Endothelial cell of umbilical vein (primary cell): Measurements from ENCODE around the gene SUGCT. TPM values are rescaled to one million over a fixed set of nuclear protein-coding genes. Genes with fewer than 3 reads are reported as not detected.

Experiments
- BruUV-seq: library from RNA; stranded (reverse); fragments of 400-500 nt; replicated peaks from 2 replicates; lab custom pipeline; 2021; lab: Mats Ljungman, UMichigan
- CTCF ChIA-PET: fragments of 300-600, 350-600 bp; sonication (Branson Sonifier 250); formaldehyde crosslinking; loops from one replicate; lab custom pipeline; 2021; ENCODE audit warnings: antibody characterized with exemption, inconsistent platforms; lab: Charles Lee
- POLR2A ChIA-PET: fragments of 300-600, 350-600 bp; sonication (Branson Sonifier 250); formaldehyde crosslinking; loops from one replicate; lab custom pipeline; 2021; ENCODE audit warnings: antibody characterized with exemption, inconsistent platforms; lab: Charles Lee
- DNase-seq: peaks from one replicate; pipeline ENCODE4 v3.0.0-alpha.2; 2011; ENCODE audit warnings: low read depth, low spot score
- FAIRE-seq: peaks from 2 replicates; lab custom pipeline; 2011; peaks lifted over from hg19 to GRCh38; lab: Jason Lieb, UNC
- H2AFZ ChIP-seq: 2 replicates; pipeline ENCODE4 v1.6.0; 2012; ENCODE audit warnings: low read depth, low read length, control low read depth, inconsistent platforms
- H3K27ac ChIP-seq: 2 replicates; pipeline ENCODE4 v1.5.1; 2011; ENCODE audit warnings: low read depth, mild to moderate bottlenecking, control low read depth, low read length, moderate library complexity; ENCODE audit not compliant: insufficient read depth
- H3K27me3 ChIP-seq, 2 experiments: 2 replicates each; pipeline versions ENCODE4 v1.6.0 to v1.6.1; 2011; ENCODE audit warnings: low read length in 2 of 2, mixed read lengths in 1 of 2; ENCODE audit not compliant: control insufficient read depth in 2 of 2, insufficient read depth in 2 of 2
- H3K36me3 ChIP-seq, 2 experiments: 2 replicates in 1 of 2; 3 replicates in 1 of 2; pipeline ENCODE4 v1.5.1; 2011; ENCODE audit warnings: low read length in 2 of 2, mild to moderate bottlenecking in 1 of 2, moderate library complexity in 1 of 2; ENCODE audit not compliant: control insufficient read depth in 2 of 2, insufficient read depth in 2 of 2; ENCODE audit errors: extremely low read depth in 1 of 2
- H3K4me1 ChIP-seq: 3 replicates; pipeline ENCODE4 v1.5.1; 2011; ENCODE audit warnings: mild to moderate bottlenecking, low read length; ENCODE audit not compliant: control insufficient read depth, insufficient read depth; ENCODE audit errors: extremely low read depth
- H3K4me2 ChIP-seq: 2 replicates; pipeline ENCODE4 v1.6.1; 2011; ENCODE audit warnings: low read length, control low read depth, mixed read lengths; ENCODE audit not compliant: insufficient read depth
- H3K4me3 ChIP-seq, 3 experiments: fragments of 200-600 bp in 1 of 3; sonication (generic), shearing (Covaris generic) in 1 of 3; replicated peaks in 1 of 3; 2 replicates each; pipeline ENCODE4 v1.5.1; 2011 to 2016; ENCODE audit warnings: control low read depth in 3 of 3, low read length in 3 of 3, mild to moderate bottlenecking in 2 of 3, inconsistent platforms in 1 of 3, low read depth in 1 of 3, moderate library complexity in 1 of 3; ENCODE audit not compliant: insufficient read depth in 1 of 3
- H3K79me2 ChIP-seq: 2 replicates; pipeline ENCODE4 v1.6.0; 2012; ENCODE audit warnings: low read length, inconsistent platforms; ENCODE audit not compliant: control insufficient read depth, insufficient read depth
- H3K9ac ChIP-seq: replicated peaks from 2 replicates; pipeline ENCODE3; 2011; ENCODE audit warnings: low read length, control low read depth; ENCODE audit not compliant: insufficient read depth; ENCODE audit errors: extremely low read depth
- H3K9me1 ChIP-seq: replicated peaks from 3 replicates; pipeline ENCODE4 v1.6.0; 2011; ENCODE audit warnings: mild to moderate bottlenecking, low read length; ENCODE audit not compliant: control insufficient read depth, insufficient read depth; ENCODE audit errors: extremely low read depth
- H3K9me3 ChIP-seq: replicated peaks from 2 replicates; pipeline ENCODE4 v1.5.1; 2012; ENCODE audit warnings: low read length, inconsistent platforms; ENCODE audit not compliant: control insufficient read depth, insufficient read depth
- H4K20me1 ChIP-seq: replicated peaks from 2 replicates; pipeline ENCODE3; 2011; ENCODE audit warnings: mild to moderate bottlenecking, low read length; ENCODE audit not compliant: control insufficient read depth, insufficient read depth; ENCODE audit errors: extremely low read depth
- MYC ChIP-seq: IDR thresholded peaks from one replicate; pipeline ENCODE4 v1.6.1; 2011; ENCODE audit warnings: mild to moderate bottlenecking, low read depth, low read length
- POLR2A ChIP-seq: IDR thresholded peaks from 2 replicates; pipeline ENCODE4 v1.6.1; 2012; ENCODE audit warnings: low read depth, mild to moderate bottlenecking, control low read depth, low read length
- POLR2AphosphoS5 ChIP-seq: IDR thresholded peaks from 2 replicates; pipeline ENCODE4 v1.6.1; 2012; ENCODE audit warnings: low read depth, mild to moderate bottlenecking, control low read depth, low read length, moderate library complexity; ENCODE audit not compliant: insufficient read depth
- dilution Hi-C: fragments of 300-500 bp; cut with MboI; formaldehyde crosslinking; loops from one replicate; pipeline ENCODE4 v1.15.0; 2019; ENCODE audit warnings: low sequenced_read_pairs; ENCODE audit not compliant: extremely low pct_ligation_motif_present
- intact Hi-C: fragments of 100-400 bp; cut with micrococcal nuclease; formaldehyde crosslinking; loops from one replicate; pipeline ENCODE4 v1.10.0; 2022
- polyA plus RNA-seq, 4 experiments: library from polyadenylated mRNA; depleted of rRNA in 3 of 4; stranded (reverse) in 3 of 4; unstranded in 1 of 4; fragments of >200 nt; gene quantifications; 2 replicates each; pipeline versions ENCODE4 v1.2.1 to v1.2.3, GENCODE V29; 2011 to 2012; ENCODE audit warnings: missing spikeins in 1 of 4
- total RNA-seq: library from RNA; stranded (reverse); gene quantifications from 2 replicates; pipeline ENCODE4 v1.2.3, GENCODE V29; 2021

Gene SUGCT
- total and polyA plus RNA-seq, 2 donors (not counting 3 experiments of a cell fraction or from before 2014, with no cell fraction given), result 1.2 to 1.4 TPM

- CTCF ChIA-PET, result no interaction called here
- H3K9me1 ChIP-seq, result no peaks in the 10 kb centered on the region
- no peak overlapping the region for H3K4me3 ChIP-seq
- no peaks in the 10 kb centered on the region for H3K4me1 ChIP-seq
- H3K9me3 ChIP-seq, result no peaks in the 10 kb centered on the region
- DNase-seq (no peak), FAIRE-seq (no peak)
- no peak overlapping the region for H3K4me2 ChIP-seq
- no peak overlapping the region for H2AFZ ChIP-seq
- BruUV-seq, result no TSS peak
- no peaks in the 10 kb centered on the region for H4K20me1 ChIP-seq
- POLR2A ChIA-PET, result no interaction called here
- no peaks in the 10 kb centered on the region for H3K36me3 ChIP-seq
- TF ChIP-seq MYC, result no peak
- dilution Hi-C loops, result no loop called here
- no peak overlapping the region for H3K9ac ChIP-seq
- no peaks in the 10 kb centered on the region for H3K27me3 ChIP-seq
- no peak overlapping the region for H3K27ac ChIP-seq
- H3K79me2 ChIP-seq, result no peaks in the 10 kb centered on the region
- intact Hi-C loops, result no loop called here
Observed at GRCh38 chr7:40815512-40815911, 680.7 kb downstream of the SUGCT start.

GRCh38 chr7:40822861-40823260 is 688.1 kb downstream of the SUGCT start:
- H3K4me2 ChIP-seq, result no peak overlapping the region
- H3K9me3 ChIP-seq, result no peaks in the 10 kb centered on the region
- DNase-seq (no peak), FAIRE-seq (no peak)
- no peaks in the 10 kb centered on the region for H3K36me3 ChIP-seq
- no peaks in the 10 kb centered on the region for H3K4me1 ChIP-seq
- dilution Hi-C loops, result no loop called here
- no peak overlapping the region for H3K27ac ChIP-seq
- TF ChIP-seq POLR2AphosphoS5 (no peak), POLR2A (no peak)
- POLR2A ChIA-PET, result no interaction called here
- no peaks in the 10 kb centered on the region for H3K79me2 ChIP-seq
- H3K9me1 ChIP-seq, result no peaks in the 10 kb centered on the region
- BruUV-seq, result no TSS peak
- no peak overlapping the region for H3K4me3 ChIP-seq
- H4K20me1 ChIP-seq, result no peaks in the 10 kb centered on the region
- intact Hi-C loops, result no loop called here
- H3K27me3 ChIP-seq, result no peaks in the 10 kb centered on the region
- no peak overlapping the region for H3K9ac ChIP-seq
- CTCF ChIA-PET, result no interaction called here
- no peak overlapping the region for H2AFZ ChIP-seq
